Upper lobe of right lung (tissue), 1 donor: ENCODE measurements around the gene STK4. TPM values are rescaled to one million over a fixed set of nuclear protein-coding genes. Genes with fewer than 3 reads are reported as not detected.

ENCODE experiments used
- ATAC-seq: fragments of 200-7000 bp; cut with Tn5 transposase; one replicate; pipeline ENCODE4 v1.9.1; 2020; ENCODE audit warnings: mild to moderate bottlenecking, moderate library complexity
- DNase-seq: peaks from one replicate; pipeline ENCODE4 v3.0.0-alpha.2; 2020
- H3K27ac ChIP-seq: fragments of 200-600 bp; one replicate; pipeline ENCODE4 v1.8.0; 2022
- H3K27me3 ChIP-seq: fragments of 200-600 bp; one replicate; pipeline ENCODE4 v1.8.0; 2022; ENCODE audit warnings: mild to moderate bottlenecking
- H3K36me3 ChIP-seq: fragments of 200-600 bp; one replicate; pipeline ENCODE4 v1.8.0; 2022
- H3K4me1 ChIP-seq: fragments of 200-600 bp; one replicate; pipeline ENCODE4 v1.8.0; 2022
- H3K4me3 ChIP-seq: fragments of 200-600 bp; one replicate; pipeline ENCODE4 v1.8.0; 2022; ENCODE audit warnings: mild to moderate bottlenecking
- H3K9me3 ChIP-seq: fragments of 200-600 bp; one replicate; pipeline ENCODE4 v1.8.0; 2022
- intact Hi-C: fragments of 100-400 bp; cut with DNase I; formaldehyde crosslinking; loops from one replicate; pipeline ENCODE4 v1.11.0; 2022
- total RNA-seq: library from RNA; stranded (reverse); fragmentation: NEBNext Ultra II Directional; extraction: Animal tissue kit (Norgen Biotek cat#: 25700); gene quantifications from one replicate; pipeline ENCODE4 v1.2.1, GENCODE V29; 2021
- TF ChIP-seq, protein P1 (sequence below): fragments of 200-600 bp; IDR thresholded peaks from one replicate; pipeline ENCODE4 v1.8.0; 2022; ENCODE audit warnings: antibody characterized with exemption
- donor health status: DM: no; HTN: yes; CAD: no; lungs with severe emphysema.

Gene STK4
- total RNA-seq, 1 donor from 2014 or later, result 52.6 TPM

DNA sequence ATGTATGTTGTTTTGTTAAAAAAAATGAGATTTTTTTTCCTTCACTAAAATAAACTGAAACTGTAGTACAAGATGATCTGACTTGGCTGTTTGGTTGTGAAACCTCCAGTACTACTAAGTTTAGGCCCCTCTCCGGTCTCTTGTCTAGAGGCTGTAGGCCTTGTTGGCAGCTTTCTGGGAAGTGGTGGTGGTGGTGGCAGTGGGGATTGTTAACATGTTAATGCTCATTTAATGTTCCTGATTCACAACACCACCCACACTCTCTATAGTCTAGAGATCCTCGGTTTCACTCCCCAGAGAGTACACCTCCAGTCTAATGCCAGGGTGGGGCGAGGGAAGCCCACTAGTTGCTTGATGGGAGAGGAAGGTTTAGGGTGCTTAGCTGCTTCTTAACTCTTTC is 24.1 kb downstream of the STK4 start:
- peaks cover 25% of the 10 kb centered on the region for H3K4me1 ChIP-seq
- no peak overlapping the region for H3K4me3 ChIP-seq
- DNase-seq (no peak), ATAC-seq (peak; percentile 73)
- TF ChIP-seq, protein P1, sequence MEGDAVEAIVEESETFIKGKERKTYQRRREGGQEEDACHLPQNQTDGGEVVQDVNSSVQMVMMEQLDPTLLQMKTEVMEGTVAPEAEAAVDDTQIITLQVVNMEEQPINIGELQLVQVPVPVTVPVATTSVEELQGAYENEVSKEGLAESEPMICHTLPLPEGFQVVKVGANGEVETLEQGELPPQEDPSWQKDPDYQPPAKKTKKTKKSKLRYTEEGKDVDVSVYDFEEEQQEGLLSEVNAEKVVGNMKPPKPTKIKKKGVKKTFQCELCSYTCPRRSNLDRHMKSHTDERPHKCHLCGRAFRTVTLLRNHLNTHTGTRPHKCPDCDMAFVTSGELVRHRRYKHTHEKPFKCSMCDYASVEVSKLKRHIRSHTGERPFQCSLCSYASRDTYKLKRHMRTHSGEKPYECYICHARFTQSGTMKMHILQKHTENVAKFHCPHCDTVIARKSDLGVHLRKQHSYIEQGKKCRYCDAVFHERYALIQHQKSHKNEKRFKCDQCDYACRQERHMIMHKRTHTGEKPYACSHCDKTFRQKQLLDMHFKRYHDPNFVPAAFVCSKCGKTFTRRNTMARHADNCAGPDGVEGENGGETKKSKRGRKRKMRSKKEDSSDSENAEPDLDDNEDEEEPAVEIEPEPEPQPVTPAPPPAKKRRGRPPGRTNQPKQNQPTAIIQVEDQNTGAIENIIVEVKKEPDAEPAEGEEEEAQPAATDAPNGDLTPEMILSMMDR, result no peak
- H3K9me3 ChIP-seq, result no peaks in the 10 kb centered on the region
- intact Hi-C loops, result no loop called here
- peak overlapping the region; percentile 59 for H3K27ac ChIP-seq
- H3K27me3 ChIP-seq, result no peaks in the 10 kb centered on the region
- peaks cover 34% of the 10 kb centered on the region for H3K36me3 ChIP-seq

DNA sequence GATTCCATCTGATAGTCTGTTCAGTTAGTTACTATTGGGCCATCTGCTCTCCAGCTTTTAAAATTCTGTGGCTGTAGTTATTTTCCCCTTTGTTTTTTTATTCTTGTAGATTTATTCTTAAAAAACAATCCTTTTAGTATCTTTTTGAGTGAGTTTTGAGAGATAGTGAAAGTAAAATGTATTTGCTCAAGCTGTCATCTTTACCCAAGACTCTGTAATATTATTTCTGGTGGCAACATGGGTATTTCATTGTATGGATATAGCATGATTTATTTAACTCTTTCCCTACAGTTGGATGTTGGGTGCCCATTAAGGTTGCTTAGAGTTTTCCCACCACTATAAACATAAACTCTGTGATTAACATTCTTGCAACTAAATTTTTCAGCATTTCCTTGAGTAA is 24.6 kb downstream of the STK4 start:
- no peak for ATAC-seq
- H3K4me1 ChIP-seq, result peaks cover 25% of the 10 kb centered on the region
- no peaks in the 10 kb centered on the region for H3K27me3 ChIP-seq
- H3K36me3 ChIP-seq, result peaks cover 34% of the 10 kb centered on the region
- H3K4me3 ChIP-seq, result no peak overlapping the region
- intact Hi-C loops, result no loop called here
- H3K27ac ChIP-seq, result peak overlapping the region; percentile 59
- no peak for DNase-seq
- TF ChIP-seq, protein P1, result no peak
- no peaks in the 10 kb centered on the region for H3K9me3 ChIP-seq

DNA sequence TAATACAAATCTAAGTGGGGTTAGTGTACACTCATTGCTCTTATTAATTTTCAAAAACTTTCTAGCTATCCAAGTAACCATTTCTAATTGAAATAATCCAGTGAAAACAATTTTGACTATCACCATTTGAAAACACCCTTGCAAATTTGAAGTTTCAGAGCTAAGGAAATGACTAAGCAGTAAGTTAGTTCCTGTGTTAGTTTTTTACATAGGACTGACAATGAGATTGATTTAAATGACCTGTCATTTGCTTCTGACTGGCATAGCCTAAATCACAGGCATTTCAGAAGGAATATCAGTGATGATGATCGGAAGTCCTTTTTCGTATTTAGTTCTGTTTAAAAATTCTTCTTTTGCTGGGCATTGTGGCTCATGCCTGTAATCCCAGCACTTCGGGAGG is 27.0 kb downstream of the STK4 start:
- TF ChIP-seq, protein P1, result no peak
- Histone ChIP-seq H3K9me3 (no peaks in the 10 kb centered on the region), H3K36me3 (peaks cover 38% of the 10 kb centered on the region), H3K4me3 (no peak overlapping the region), H3K27ac (no peak overlapping the region), H3K4me1 (peaks cover 25% of the 10 kb centered on the region), H3K27me3 (no peaks in the 10 kb centered on the region)
- DNase-seq, result no peak
- intact Hi-C loops, result no loop called here
- no peak for ATAC-seq

DNA sequence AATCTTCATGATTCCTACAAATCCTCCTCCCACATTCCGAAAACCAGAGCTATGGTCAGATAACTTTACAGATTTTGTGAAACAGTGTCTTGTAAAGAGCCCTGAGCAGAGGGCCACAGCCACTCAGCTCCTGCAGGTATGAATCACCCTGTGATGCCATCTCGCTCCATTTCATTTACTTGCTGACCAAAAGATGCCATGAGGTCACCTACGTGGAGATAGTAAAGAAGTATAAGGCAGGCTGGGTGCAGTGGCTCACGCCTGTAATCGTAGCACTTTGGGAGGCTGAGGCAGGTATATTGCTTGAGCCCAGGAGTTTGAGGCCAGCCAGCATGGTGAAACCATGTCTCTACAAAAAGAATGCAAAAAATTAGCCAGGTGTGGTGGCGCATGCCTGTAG is 30.9 kb downstream of the STK4 start:
- H3K27me3 ChIP-seq, result no peaks in the 10 kb centered on the region
- TF ChIP-seq, protein P1, result no peak
- peaks cover 69% of the 10 kb centered on the region for H3K36me3 ChIP-seq
- intact Hi-C loops, result no loop called here
- DNase-seq, result no peak
- ATAC-seq, result no peak
- H3K27ac ChIP-seq, result no peak overlapping the region
- no peak overlapping the region for H3K4me3 ChIP-seq
- H3K4me1 ChIP-seq, result peaks cover 9% of the 10 kb centered on the region
- H3K9me3 ChIP-seq, result no peaks in the 10 kb centered on the region

DNA sequence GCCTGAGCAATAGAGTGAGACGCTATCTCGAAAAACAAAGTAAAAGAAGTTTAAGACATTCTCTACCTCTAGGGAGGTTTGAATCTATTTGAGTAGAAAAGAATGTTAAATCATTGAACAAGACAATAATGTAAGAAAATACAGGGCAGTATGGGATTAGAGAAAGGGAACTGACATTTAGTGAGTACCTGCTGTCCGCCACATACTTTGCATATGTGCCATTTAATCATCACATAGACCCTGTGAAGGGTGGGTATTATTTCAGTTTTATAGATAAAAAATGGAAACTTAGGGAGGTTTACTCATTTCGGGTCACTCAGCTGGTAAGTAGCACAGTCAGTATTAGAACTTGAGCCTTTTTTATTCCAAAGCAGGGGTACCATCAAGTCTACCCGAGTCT is 31.4 kb downstream of the STK4 start:
- no peak overlapping the region for H3K4me3 ChIP-seq
- no peaks in the 10 kb centered on the region for H3K27me3 ChIP-seq
- H3K9me3 ChIP-seq, result no peaks in the 10 kb centered on the region
- no peak overlapping the region for H3K27ac ChIP-seq
- intact Hi-C loops, result no loop called here
- DNase-seq (no peak), ATAC-seq (no peak)
- TF ChIP-seq, protein P1, result no peak
- peaks cover 4% of the 10 kb centered on the region for H3K4me1 ChIP-seq
- peaks cover 74% of the 10 kb centered on the region for H3K36me3 ChIP-seq

DNA sequence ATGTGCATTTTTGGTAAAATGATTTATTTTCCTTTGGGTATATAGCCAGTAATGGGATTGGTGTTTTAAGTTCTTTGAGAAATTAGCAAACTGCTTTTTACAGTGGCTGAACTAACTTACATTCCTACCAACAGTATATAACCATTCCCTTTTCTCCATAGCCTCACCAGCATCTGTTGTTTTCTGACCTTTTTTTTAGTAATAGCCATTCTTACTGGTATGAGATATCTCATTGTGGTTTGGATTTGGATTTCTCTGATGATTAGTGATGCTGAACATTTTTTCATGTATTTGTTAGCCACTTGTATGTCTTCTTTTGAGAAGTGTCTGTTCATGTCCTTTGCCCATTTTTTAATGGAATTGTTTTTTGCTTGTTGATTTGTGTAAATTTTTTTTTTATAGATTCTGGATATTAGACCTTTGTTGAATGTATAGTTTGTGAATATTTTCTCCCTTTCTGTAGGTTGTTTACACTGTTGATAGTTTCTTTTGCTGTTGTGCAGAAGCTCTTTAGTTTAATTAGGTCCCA is 42.3 kb downstream of the STK4 start:
- no peaks in the 10 kb centered on the region for H3K27me3 ChIP-seq
- no peak overlapping the region for H3K4me3 ChIP-seq
- no peaks in the 10 kb centered on the region for H3K4me1 ChIP-seq
- no peak for ATAC-seq
- H3K9me3 ChIP-seq, result no peaks in the 10 kb centered on the region
- TF ChIP-seq, protein P1, result no peak
- no peak overlapping the region for H3K27ac ChIP-seq
- intact Hi-C loops, result no loop called here
- DNase-seq, result no peak
- peaks cover 77% of the 10 kb centered on the region for H3K36me3 ChIP-seq
